CD4-positive, alpha-beta T cell (primary cell): ENCODE results near the gene CTNNBIP1. TPM values are rescaled to one million over a fixed set of nuclear protein-coding genes. Genes with fewer than 3 reads are reported as not detected.

Source experiments
- ATAC-seq: fragments of 200-7000 bp; cut with Tn5 transposase; one replicate; pipeline ENCODE4 v1.10.0; 2022; ENCODE audit warnings: mild to moderate bottlenecking; ENCODE audit not compliant: poor library complexity
- CTCF ChIA-PET: fragments of 350-600 bp; sonication (Branson Sonifier 250); formaldehyde crosslinking; loops from one replicate; lab custom pipeline; 2021; ENCODE audit warnings: antibody characterized with exemption, inconsistent platforms; lab: Charles Lee
- POLR2A ChIA-PET: fragments of 350-600 bp; sonication (Branson Sonifier 250); formaldehyde crosslinking; loops from one replicate; lab custom pipeline; 2021; ENCODE audit warnings: antibody characterized with exemption, inconsistent platforms; lab: Charles Lee
- DNase-seq, 14 experiments: peaks; one replicate each; pipeline ENCODE4 v3.0.0-alpha.2; 2013 to 2020; ENCODE audit warnings: mixed read lengths in 2 of 14
- H3K27ac ChIP-seq, 2 donors: one replicate each; pipeline versions ENCODE4 v1.5.1 to v1.7.0; 2013; ENCODE audit warnings: low read length in 2 of 2, low read depth in 1 of 2, mild to moderate bottlenecking in 1 of 2
- H3K27me3 ChIP-seq, 2 experiments: 1 replicate in 1 of 2; 2 replicates in 1 of 2; pipeline versions ENCODE4 v1.6.1 to v1.7.0; 2013; ENCODE audit warnings: low read length in 2 of 2, control low read depth in 1 of 2, mild to moderate bottlenecking in 1 of 2, moderate library complexity in 1 of 2; ENCODE audit not compliant: insufficient read depth in 2 of 2, control insufficient read depth in 1 of 2
- H3K36me3 ChIP-seq: one replicate; pipeline ENCODE4 v1.6.1; 2013; ENCODE audit warnings: low read length, control low read depth; ENCODE audit not compliant: insufficient read depth
- H3K4me1 ChIP-seq: one replicate; pipeline ENCODE4 v1.6.1; 2013; ENCODE audit warnings: low read length, control low read depth; ENCODE audit not compliant: insufficient read depth
- H3K4me3 ChIP-seq: one replicate; pipeline ENCODE4 v1.5.1; 2013; ENCODE audit warnings: mild to moderate bottlenecking, low read length, moderate library complexity
- H3K9me3 ChIP-seq, 2 experiments: 1 replicate in 1 of 2; 2 replicates in 1 of 2; pipeline versions ENCODE4 v1.6.1 to v1.7.0; 2013; ENCODE audit warnings: low read length in 2 of 2, mild to moderate bottlenecking in 2 of 2, control low read depth in 1 of 2, moderate library complexity in 1 of 2; ENCODE audit not compliant: control insufficient read depth in 1 of 2, insufficient read depth in 1 of 2
- H3K27ac Mint-ChIP-seq: one replicate; pipeline ENCODE4 v1.8.0; 2020; ENCODE audit warnings: mixed read lengths
- H3K27me3 Mint-ChIP-seq: one replicate; pipeline ENCODE4 v1.8.0; 2021; ENCODE audit warnings: mixed read lengths
- H3K36me3 Mint-ChIP-seq: one replicate; pipeline ENCODE4 v1.8.0; 2021; ENCODE audit warnings: low read depth, mixed read lengths
- H3K4me1 Mint-ChIP-seq: one replicate; pipeline ENCODE4 v1.8.0; 2021; ENCODE audit warnings: low read depth, mixed read lengths
- H3K4me3 Mint-ChIP-seq: one replicate; pipeline ENCODE4 v1.8.0; 2020; ENCODE audit warnings: mild to moderate bottlenecking, mixed read lengths
- H3K9me3 Mint-ChIP-seq: one replicate; pipeline ENCODE4 v1.8.0; 2020; ENCODE audit warnings: mixed read lengths
- intact Hi-C, 2 experiments: fragments of 100-400 bp; cut with DNase I in 1 of 2; cut with micrococcal nuclease in 1 of 2; formaldehyde crosslinking; loops; one replicate each; pipeline versions ENCODE4 v1.15.1 to v1.9.0; 2023 to 2025; cut with DNase I, micrococcal nuclease
- total RNA-seq, 174 experiments: library from RNA in 2 of 174; stranded (reverse) in 2 of 174; gene quantifications; one replicate each; pipeline ENCODE4 v1.2.3 and lab custom pipeline; 2021 to 2026
- TF ChIP-seq, protein P1 (sequence below): fragments of 200-600 bp; IDR thresholded peaks from one replicate; pipeline ENCODE4 v1.8.0; 2022; ENCODE audit warnings: antibody characterized with exemption, mild to moderate bottlenecking

Gene CTNNBIP1
- total RNA-seq, 2 experiments from 2014 or later, result 6.6 to 6.8 TPM

DNA sequence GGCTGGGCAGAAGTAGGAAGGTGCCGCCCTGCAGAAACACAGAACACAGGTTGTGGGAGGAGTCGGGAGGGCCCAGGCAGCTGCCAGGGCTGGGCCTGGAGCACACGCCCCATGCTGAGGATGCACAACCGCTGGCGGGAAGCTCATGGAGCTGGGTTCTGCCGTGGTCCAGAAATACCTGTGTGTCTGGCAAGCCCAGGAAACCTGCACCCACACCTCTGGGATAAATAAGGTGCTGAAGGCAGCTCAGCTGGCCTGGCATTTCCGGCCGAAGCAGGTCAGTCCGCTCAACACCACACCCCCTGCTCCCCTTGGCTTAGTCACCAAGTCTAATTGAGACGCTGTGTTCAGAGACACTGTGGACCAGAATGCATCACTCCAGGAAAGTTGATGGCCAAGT, 32.1 kb downstream of the CTNNBIP1 start:
- H3K36me3 Mint-ChIP-seq, result no peaks in the 10 kb centered on the region
- H3K27me3 Mint-ChIP-seq, result no peaks in the 10 kb centered on the region
- POLR2A ChIA-PET, result no interaction called here
- no peaks in the 10 kb centered on the region for H3K9me3 Mint-ChIP-seq
- intact Hi-C loops, result loop anchor here in 1 of 2 experiments (5.0 kb wide), 1 partner anchor 274 kb away; no protein-coding TSS in a partner anchor
- Histone ChIP-seq H3K27ac (no peak overlapping the region), H3K4me1 (peaks cover 23% of the 10 kb centered on the region), H3K4me3 (no peak overlapping the region), H3K36me3 (no peaks in the 10 kb centered on the region), H3K27me3 (no peaks in the 10 kb centered on the region), H3K9me3 (no peaks in the 10 kb centered on the region)
- no peak overlapping the region for H3K4me3 Mint-ChIP-seq
- DNase-seq (no peak), ATAC-seq (no peak)
- peaks cover 20% of the 10 kb centered on the region for H3K4me1 Mint-ChIP-seq
- CTCF ChIA-PET, result no interaction called here
- TF ChIP-seq, protein P1, sequence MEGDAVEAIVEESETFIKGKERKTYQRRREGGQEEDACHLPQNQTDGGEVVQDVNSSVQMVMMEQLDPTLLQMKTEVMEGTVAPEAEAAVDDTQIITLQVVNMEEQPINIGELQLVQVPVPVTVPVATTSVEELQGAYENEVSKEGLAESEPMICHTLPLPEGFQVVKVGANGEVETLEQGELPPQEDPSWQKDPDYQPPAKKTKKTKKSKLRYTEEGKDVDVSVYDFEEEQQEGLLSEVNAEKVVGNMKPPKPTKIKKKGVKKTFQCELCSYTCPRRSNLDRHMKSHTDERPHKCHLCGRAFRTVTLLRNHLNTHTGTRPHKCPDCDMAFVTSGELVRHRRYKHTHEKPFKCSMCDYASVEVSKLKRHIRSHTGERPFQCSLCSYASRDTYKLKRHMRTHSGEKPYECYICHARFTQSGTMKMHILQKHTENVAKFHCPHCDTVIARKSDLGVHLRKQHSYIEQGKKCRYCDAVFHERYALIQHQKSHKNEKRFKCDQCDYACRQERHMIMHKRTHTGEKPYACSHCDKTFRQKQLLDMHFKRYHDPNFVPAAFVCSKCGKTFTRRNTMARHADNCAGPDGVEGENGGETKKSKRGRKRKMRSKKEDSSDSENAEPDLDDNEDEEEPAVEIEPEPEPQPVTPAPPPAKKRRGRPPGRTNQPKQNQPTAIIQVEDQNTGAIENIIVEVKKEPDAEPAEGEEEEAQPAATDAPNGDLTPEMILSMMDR, result no peak
- no peak overlapping the region for H3K27ac Mint-ChIP-seq

DNA sequence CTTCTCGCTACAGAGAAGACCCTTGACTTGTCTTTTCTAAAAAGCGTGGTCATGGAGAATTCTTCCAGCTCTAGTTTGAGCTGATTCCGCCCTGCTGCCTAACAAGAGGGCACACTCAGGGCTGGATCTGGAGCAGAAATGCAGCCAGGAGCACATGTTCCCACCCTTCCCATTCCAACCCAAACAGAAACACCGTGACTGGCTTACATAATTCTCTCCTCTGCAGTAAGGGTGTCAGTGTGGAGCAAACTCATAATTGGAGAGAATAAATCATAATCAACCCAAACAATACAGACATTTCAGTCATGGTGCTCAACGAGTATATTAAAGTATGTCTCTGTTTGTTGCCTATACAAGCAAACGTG, 34.5 kb downstream of the CTNNBIP1 start:
- Histone ChIP-seq H3K4me1 (peaks cover 7% of the 10 kb centered on the region), H3K27me3 (no peaks in the 10 kb centered on the region), H3K9me3 (no peaks in the 10 kb centered on the region), H3K27ac (no peak overlapping the region), H3K36me3 (peaks cover 2% of the 10 kb centered on the region), H3K4me3 (no peak overlapping the region)
- Mint-ChIP-seq H3K9me3 (no peaks in the 10 kb centered on the region), H3K36me3 (no peaks in the 10 kb centered on the region), H3K4me1 (peaks cover 7% of the 10 kb centered on the region), H3K27me3 (no peaks in the 10 kb centered on the region), H3K27ac (no peak overlapping the region), H3K4me3 (no peak overlapping the region)
- ChIA-PET CTCF (interaction anchor here (1.6 kb wide), 1 partner anchor 91 kb away, joined by 6 read pairs; no protein-coding TSS in a partner anchor), POLR2A (no interaction called here)
- TF ChIP-seq, protein P1, result no peak
- ATAC-seq, result no peak
- no peak for DNase-seq
- intact Hi-C loops, result loop anchor here (1.0 to 5.0 kb wide), 5 partner anchors 67 to 553 kb away; partner anchors contain the start of gene UBE4B (in 2 of the 2)

DNA sequence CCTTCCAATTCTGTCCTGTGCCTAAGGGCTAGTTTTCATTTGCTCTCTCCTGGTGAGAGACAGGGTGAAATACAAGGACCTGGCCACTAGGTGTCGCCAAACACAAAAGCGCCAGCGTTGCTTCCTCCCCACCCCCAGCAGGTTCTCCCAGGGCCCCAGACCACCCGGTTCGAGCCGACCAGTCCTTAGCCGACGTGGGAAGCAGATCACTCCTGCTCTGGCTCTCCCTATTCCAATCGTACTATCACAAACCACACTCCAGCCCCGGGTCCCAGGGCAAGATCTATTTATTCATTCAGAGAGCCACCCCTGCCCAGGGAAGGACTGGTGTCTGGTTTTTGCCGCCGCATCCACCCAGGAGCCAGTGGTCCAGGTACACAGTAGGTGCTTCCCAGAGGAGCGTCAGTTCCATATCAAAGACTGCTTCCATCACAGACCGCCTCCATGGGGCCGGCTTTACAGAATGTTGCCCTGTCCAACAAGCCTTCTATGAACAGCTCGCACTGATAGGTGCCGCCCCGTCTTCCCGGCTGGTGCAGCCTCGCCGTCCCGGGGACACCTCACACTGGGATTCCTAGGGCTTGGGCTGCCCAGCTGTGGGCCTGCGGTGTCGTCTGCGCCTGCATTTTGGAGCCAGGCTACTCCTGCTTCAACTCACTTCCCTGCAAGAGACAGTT, 35.0 kb downstream of the CTNNBIP1 start:
- ChIA-PET POLR2A (interaction anchor here (0.6 kb wide), 1 partner anchor 135 kb away, joined by 3 read pairs; no protein-coding TSS in a partner anchor), CTCF (interaction anchor here (0.8 to 1.6 kb wide), 3 partner anchors 20 to 90 kb away, joined by 4 to 6 read pairs (median 5); no protein-coding TSS in a partner anchor)
- Mint-ChIP-seq H3K27me3 (no peaks in the 10 kb centered on the region), H3K36me3 (no peaks in the 10 kb centered on the region), H3K4me1 (peaks cover 7% of the 10 kb centered on the region), H3K4me3 (no peak overlapping the region), H3K27ac (no peak overlapping the region), H3K9me3 (no peaks in the 10 kb centered on the region)
- TF ChIP-seq, protein P1, result peak; percentile 93
- H3K4me3 ChIP-seq, result no peak overlapping the region
- intact Hi-C loops, result loop anchor here (1.0 to 5.0 kb wide), 5 partner anchors 67 to 553 kb away; partner anchors contain the start of gene UBE4B (in 2 of the 2)
- H3K9me3 ChIP-seq, result no peaks in the 10 kb centered on the region
- no peak overlapping the region for H3K27ac ChIP-seq
- DNase-seq (peak; percentile 62 to 87 (median 68)), ATAC-seq (peak; percentile 99)
- no peaks in the 10 kb centered on the region for H3K27me3 ChIP-seq
- H3K4me1 ChIP-seq, result peaks cover 7% of the 10 kb centered on the region
- H3K36me3 ChIP-seq, result peaks cover 2% of the 10 kb centered on the region
